OCI-LY1 (cell line): Measurements from ENCODE around the gene PAEP.

Source experiments
- H2AFZ ChIP-seq: fragments of 200-600 bp; sonication (generic), shearing (Covaris generic); 2 replicates; pipeline ENCODE4 v1.6.0; 2014; ENCODE audit warnings: antibody characterized with exemption, mild to moderate bottlenecking, low read length
- H3F3A ChIP-seq: fragments of 200-600 bp; sonication (generic), shearing (Covaris generic); 2 replicates; pipeline ENCODE4 v1.6.0; 2014; ENCODE audit warnings: mild to moderate bottlenecking, antibody characterized with exemption, low read length, moderate library complexity; ENCODE audit not compliant: insufficient read depth
- H3K27ac ChIP-seq: fragments of 200-600 bp; sonication (generic); 2 replicates; pipeline ENCODE4 v1.5.1; 2014; ENCODE audit warnings: low read length, mixed run types, mild to moderate bottlenecking, low read depth; ENCODE audit not compliant: poor library complexity, severe bottlenecking
- H3K27me3 ChIP-seq: fragments of 200-600 bp; sonication (generic); 2 replicates; pipeline ENCODE4 v1.6.0; 2014; ENCODE audit warnings: antibody characterized with exemption, mild to moderate bottlenecking, low read length, moderate library complexity; ENCODE audit not compliant: insufficient read depth
- H3K36me3 ChIP-seq: fragments of 200-600 bp; sonication (generic); 2 replicates; pipeline ENCODE4 v1.6.1; 2014; ENCODE audit warnings: mild to moderate bottlenecking, antibody characterized with exemption, low read length, moderate library complexity, mixed read lengths; ENCODE audit not compliant: insufficient read depth
- H3K4me1 ChIP-seq: fragments of 200-600 bp; sonication (generic); 2 replicates; pipeline ENCODE4 v1.5.1; 2014; ENCODE audit warnings: mild to moderate bottlenecking, low read length, moderate library complexity; ENCODE audit not compliant: insufficient read depth, severe bottlenecking
- H3K4me2 ChIP-seq: fragments of 200-600 bp; sonication (generic), shearing (Covaris generic); 2 replicates; pipeline ENCODE4 v1.6.1; 2014; ENCODE audit warnings: low read length
- H3K4me3 ChIP-seq: fragments of 200-600 bp; sonication (generic); 2 replicates; pipeline ENCODE4 v1.5.1; 2014; ENCODE audit warnings: low read length, low read depth, mild to moderate bottlenecking, mixed read lengths; ENCODE audit not compliant: poor library complexity, severe bottlenecking
- H3K79me2 ChIP-seq: fragments of 200-600 bp; shearing (Covaris generic); 2 replicates; pipeline ENCODE4 v1.6.1; 2016; ENCODE audit warnings: mixed run types, low read length, mixed read lengths; ENCODE audit not compliant: insufficient read depth
- H3K9ac ChIP-seq: fragments of 200-600 bp; sonication (generic), shearing (Covaris generic); 2 replicates; pipeline ENCODE4 v1.6.1; 2014; ENCODE audit warnings: mild to moderate bottlenecking, low read length, mixed read lengths
- H3K9me2 ChIP-seq: fragments of 200-600 bp; sonication (generic), shearing (Covaris generic); 2 replicates; pipeline ENCODE4 v1.6.1; 2014; ENCODE audit warnings: low read depth, mild to moderate bottlenecking, low read length, mixed read lengths
- H3K9me3 ChIP-seq: fragments of 200-600 bp; shearing (Covaris generic); 2 replicates; pipeline ENCODE4 v1.6.1; 2014; ENCODE audit warnings: low read length, mixed read lengths
- H4K20me1 ChIP-seq: fragments of 200-600 bp; sonication (generic), shearing (Covaris generic); 2 replicates; pipeline ENCODE4 v1.6.0; 2016; ENCODE audit warnings: mild to moderate bottlenecking, low read length; ENCODE audit not compliant: insufficient read depth
- EZH2 ChIP-seq: fragments of 200-600 bp; sonication (generic), shearing (Covaris generic); IDR thresholded peaks from 2 replicates; pipeline ENCODE4 v1.8.0; 2017; ENCODE audit warnings: borderline replicate concordance, mixed run types, mild to moderate bottlenecking, antibody characterized with exemption, low read length, moderate library complexity, mixed read lengths
- TF ChIP-seq, protein P1 (sequence below): fragments of 200-600 bp; sonication (generic), shearing (Covaris generic); IDR thresholded peaks from 2 replicates; pipeline ENCODE4 v1.5.1; 2017; ENCODE audit warnings: mild to moderate bottlenecking, antibody characterized with exemption, low read length, moderate library complexity, mixed read lengths

Gene PAEP

DNA sequence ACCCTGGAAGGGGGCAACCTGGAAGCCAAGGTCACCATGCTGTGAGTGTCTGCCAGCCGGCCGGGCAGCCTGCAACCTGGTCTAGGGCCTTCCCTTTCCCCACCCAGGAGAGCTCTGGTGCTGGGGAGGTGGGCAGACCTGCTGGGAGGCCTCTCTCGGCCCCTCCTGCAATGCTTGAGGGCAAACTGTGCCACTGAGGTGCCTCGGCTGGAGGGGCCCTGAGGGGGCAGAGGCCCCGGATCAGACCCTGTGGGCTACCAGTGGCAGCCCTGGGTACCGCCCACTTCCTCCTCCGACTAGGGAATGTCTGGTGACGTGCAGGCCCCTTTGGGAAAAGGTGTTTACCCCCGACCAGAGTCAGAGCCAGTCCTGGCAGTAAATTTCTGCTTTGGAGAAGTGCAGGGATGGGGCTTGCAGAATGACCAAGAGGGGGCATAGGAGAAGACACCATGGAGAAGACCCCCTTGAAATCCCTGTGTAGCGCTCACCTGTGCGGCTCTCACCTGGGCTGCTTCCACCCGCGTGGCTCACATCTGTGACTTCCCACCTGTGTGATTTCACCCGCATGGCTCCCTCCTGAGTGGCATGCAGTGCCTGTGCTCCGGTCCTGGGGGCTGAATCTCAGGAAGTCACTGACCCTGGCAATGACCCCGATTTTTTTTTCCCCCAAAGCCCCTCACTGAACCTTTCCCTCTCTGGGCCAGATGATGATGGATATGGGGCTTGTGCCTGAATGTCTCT, 39.2 kb upstream of the PAEP start:
- Histone ChIP-seq H3K79me2 (no peaks in the 10 kb centered on the region), H3K9me2 (no peaks in the 10 kb centered on the region), H3K9me3 (no peaks in the 10 kb centered on the region), H3K27me3 (no peaks in the 10 kb centered on the region), H4K20me1 (no peaks in the 10 kb centered on the region), H3K27ac (no peak overlapping the region), H3K9ac (no peak overlapping the region), H3K4me1 (no peaks in the 10 kb centered on the region), H2AFZ (no peak overlapping the region), H3K4me2 (no peak overlapping the region), H3F3A (no peaks in the 10 kb centered on the region), H3K36me3 (no peaks in the 10 kb centered on the region), H3K4me3 (no peak overlapping the region)
- TF ChIP-seq, protein P1, sequence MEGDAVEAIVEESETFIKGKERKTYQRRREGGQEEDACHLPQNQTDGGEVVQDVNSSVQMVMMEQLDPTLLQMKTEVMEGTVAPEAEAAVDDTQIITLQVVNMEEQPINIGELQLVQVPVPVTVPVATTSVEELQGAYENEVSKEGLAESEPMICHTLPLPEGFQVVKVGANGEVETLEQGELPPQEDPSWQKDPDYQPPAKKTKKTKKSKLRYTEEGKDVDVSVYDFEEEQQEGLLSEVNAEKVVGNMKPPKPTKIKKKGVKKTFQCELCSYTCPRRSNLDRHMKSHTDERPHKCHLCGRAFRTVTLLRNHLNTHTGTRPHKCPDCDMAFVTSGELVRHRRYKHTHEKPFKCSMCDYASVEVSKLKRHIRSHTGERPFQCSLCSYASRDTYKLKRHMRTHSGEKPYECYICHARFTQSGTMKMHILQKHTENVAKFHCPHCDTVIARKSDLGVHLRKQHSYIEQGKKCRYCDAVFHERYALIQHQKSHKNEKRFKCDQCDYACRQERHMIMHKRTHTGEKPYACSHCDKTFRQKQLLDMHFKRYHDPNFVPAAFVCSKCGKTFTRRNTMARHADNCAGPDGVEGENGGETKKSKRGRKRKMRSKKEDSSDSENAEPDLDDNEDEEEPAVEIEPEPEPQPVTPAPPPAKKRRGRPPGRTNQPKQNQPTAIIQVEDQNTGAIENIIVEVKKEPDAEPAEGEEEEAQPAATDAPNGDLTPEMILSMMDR = no peak
- TF ChIP-seq EZH2 = no peak

GRCh38 chr9:135522931-135523330, 38.6 kb upstream of the PAEP start:
- no peaks in the 10 kb centered on the region for H3K79me2 ChIP-seq
- H3K27ac ChIP-seq = no peak overlapping the region

DNA sequence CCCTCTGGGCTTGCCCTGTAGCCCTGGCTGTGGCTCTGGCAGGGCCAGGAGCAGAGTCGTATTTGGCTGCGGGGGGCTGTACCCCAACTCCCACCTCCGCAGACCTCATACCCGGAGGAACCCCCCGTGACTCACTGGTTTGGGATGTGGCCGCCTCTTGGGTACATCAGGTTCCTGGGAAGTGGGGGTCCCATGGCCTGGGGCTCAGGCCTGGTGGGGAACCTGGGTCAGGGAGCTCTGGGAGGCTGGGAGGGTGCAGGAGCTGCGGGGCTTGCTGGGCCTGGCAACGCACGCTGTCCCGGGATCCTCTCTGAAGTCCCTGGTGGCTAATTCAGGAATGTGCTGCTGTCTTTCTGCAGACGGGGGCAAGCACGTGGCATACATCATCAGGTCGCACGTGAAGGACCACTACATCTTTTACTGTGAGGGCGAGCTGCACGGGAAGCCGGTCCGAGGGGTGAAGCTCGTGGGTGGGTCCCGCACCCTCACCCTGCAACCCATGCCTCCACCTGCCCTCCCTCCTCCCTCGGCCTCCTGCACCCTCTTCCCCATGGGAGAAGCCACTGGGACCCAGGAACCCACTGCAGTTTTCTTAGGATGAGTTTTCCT, 37.9 kb upstream of the PAEP start:
- no peaks in the 10 kb centered on the region for H3K4me1 ChIP-seq
- no peak overlapping the region for H3K27ac ChIP-seq
- no peaks in the 10 kb centered on the region for H3K27me3 ChIP-seq
- no peak overlapping the region for H3K9ac ChIP-seq
- H3F3A ChIP-seq = no peaks in the 10 kb centered on the region
- H2AFZ ChIP-seq = no peak overlapping the region
- TF ChIP-seq, protein P1 = no peak
- TF ChIP-seq EZH2 = no peak
- no peaks in the 10 kb centered on the region for H3K79me2 ChIP-seq
- no peak overlapping the region for H3K4me3 ChIP-seq
- no peaks in the 10 kb centered on the region for H3K9me2 ChIP-seq
- no peaks in the 10 kb centered on the region for H4K20me1 ChIP-seq
- H3K9me3 ChIP-seq = no peaks in the 10 kb centered on the region
- H3K4me2 ChIP-seq = no peak overlapping the region
- H3K36me3 ChIP-seq = no peaks in the 10 kb centered on the region

More at GRCh38 chr9:135522931-135523330, 38.6 kb upstream of the PAEP start:
- Histone ChIP-seq H3K9ac (no peak overlapping the region), H4K20me1 (no peaks in the 10 kb centered on the region), H2AFZ (no peak overlapping the region), H3K27me3 (no peaks in the 10 kb centered on the region), H3K4me1 (no peaks in the 10 kb centered on the region), H3K36me3 (no peaks in the 10 kb centered on the region), H3K9me2 (no peaks in the 10 kb centered on the region), H3K9me3 (no peaks in the 10 kb centered on the region), H3F3A (no peaks in the 10 kb centered on the region), H3K4me2 (no peak overlapping the region), H3K4me3 (no peak overlapping the region)
- no peak for TF ChIP-seq EZH2
- TF ChIP-seq, protein P1 = no peak
